Measurements from ENCODE around the gene SARS1. TPM values are rescaled to one million over a fixed set of nuclear protein-coding genes. Genes with fewer than 3 reads are reported as not detected.

SARS1 gene
- total RNA-seq, 4 donors from 2014 or later: 118 to 150 (median 137) TPM

- H3K36me3 ChIP-seq: peaks cover 0 to 54% (median 11%) of the 10 kb centered on the region in 3 donors
- WGBS, 2 donors: 90% methylated on average over 5 of the region's 5 CpGs
- H3K27me3 ChIP-seq: no peaks in the 10 kb centered on the region
- DNase-seq (ENCODE audit: low spot score in 2 of 2): no peak
- peaks cover 0 to 14% (median 0%) of the 10 kb centered on the region in 4 donors for H3K4me1 ChIP-seq
- H3K4me3 ChIP-seq: no peak overlapping the region
- no peaks in the 10 kb centered on the region for H3K9me3 ChIP-seq
- H3K27ac ChIP-seq: no peak overlapping the region
- TF ChIP-seq EP300 (IDR thresholded peaks at IDR 0.05): no peak
- no peak for TF ChIP-seq POLR2A (IDR thresholded peaks at IDR 0.05)
- no peak for TF ChIP-seq CTCF (IDR thresholded peaks at IDR 0.05)
Measured at GRCh38 chr1:109225711-109226445, 12.2 kb downstream of the SARS1 start.

GRCh38 chr1:109228167-109228566, 14.4 kb downstream of the SARS1 start:
- 58 to 61% methylated on average over 3 of the region's 3 CpGs for WGBS, 2 donors
- no peak overlapping the region for H3K4me3 ChIP-seq
- no peak for DNase-seq (ENCODE audit: low spot score in 2 of 2)
- peaks cover 0 to 69% (median 22%) of the 10 kb centered on the region in 3 donors for H3K36me3 ChIP-seq
- no peaks in the 10 kb centered on the region for H3K9me3 ChIP-seq
- no peak for TF ChIP-seq EP300 (IDR thresholded peaks at IDR 0.05)
- TF ChIP-seq CTCF (IDR thresholded peaks at IDR 0.05): no peak
- no peak for TF ChIP-seq POLR2A (IDR thresholded peaks at IDR 0.05)
- H3K27ac ChIP-seq: no peak overlapping the region
- no peaks in the 10 kb centered on the region for H3K27me3 ChIP-seq
- peaks cover 0 to 14% (median 0%) of the 10 kb centered on the region in 4 donors for H3K4me1 ChIP-seq

DNA sequence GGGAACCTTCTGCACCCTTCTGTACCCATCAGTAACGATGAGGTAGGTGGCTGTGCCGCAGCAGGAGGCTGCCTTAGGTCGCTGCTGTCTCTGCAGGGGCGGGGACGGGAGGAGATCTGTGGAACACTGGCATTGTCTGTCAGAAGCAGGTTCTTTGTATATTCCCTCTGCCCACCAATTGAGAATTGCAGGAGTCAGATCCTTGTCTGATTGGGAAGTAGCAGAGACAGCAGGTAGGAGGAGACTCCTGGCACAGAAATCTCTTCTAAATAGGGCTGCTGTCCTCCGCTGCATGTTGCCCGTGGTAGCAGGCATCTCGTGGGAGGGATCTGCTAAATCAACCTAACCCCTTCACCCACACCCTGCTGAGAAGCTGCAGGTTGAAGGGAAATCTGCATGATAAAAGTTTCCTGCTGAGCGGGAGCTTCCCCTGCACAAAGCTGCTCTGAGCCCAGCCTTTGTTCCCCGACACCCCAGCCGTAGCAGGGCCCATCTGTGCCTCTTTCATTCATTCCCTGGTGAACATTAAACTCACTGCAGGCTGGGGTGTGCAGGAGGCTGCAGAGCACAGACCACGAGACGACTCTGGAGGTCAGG, 15.9 kb downstream of the SARS1 start:
- H3K36me3 ChIP-seq: peaks cover 0 to 76% (median 22%) of the 10 kb centered on the region in 3 donors
- 53 to 63% methylated on average over 10 to 13 of the region's 13 CpGs for WGBS, 2 donors

DNA sequence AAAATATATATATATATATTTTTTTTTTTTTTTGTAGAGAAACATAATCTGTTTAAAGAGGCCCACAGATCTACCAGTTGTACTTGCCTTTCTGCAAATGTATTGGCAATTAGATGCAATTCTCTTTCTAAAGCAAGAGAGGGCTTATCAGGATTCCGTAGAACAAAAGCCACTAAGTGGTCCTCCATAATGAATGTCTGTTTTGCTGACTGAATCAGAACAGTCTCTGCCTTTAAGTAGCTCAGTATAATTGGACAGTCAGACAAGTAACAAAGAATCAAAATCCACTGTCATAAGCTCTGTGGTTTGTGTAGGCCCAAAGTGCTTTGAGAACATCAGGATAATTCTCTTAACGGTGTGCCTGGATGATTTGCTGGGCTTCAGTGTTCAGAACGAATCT, 17.3 kb downstream of the SARS1 start:
- 46 to 58% methylated on average over 3 of the region's 3 CpGs for WGBS, 2 donors
- Histone ChIP-seq H3K4me1 (peaks cover 0 to 3% (median 0%) of the 10 kb centered on the region in 4 donors), H3K9me3 (no peaks in the 10 kb centered on the region), H3K27me3 (no peaks in the 10 kb centered on the region), H3K27ac (no peak overlapping the region), H3K36me3 (peaks cover 3 to 91% (median 30%) of the 10 kb centered on the region in 3 donors), H3K4me3 (no peak overlapping the region)
- TF ChIP-seq CTCF (IDR thresholded peaks at IDR 0.05): no peak
- TF ChIP-seq POLR2A (IDR thresholded peaks at IDR 0.05): no peak
- TF ChIP-seq EP300 (IDR thresholded peaks at IDR 0.05): no peak
- DNase-seq (ENCODE audit: low spot score in 2 of 2): no peak

More for the DNA sequence above, 15.9 kb downstream of the SARS1 start:
- Histone ChIP-seq H3K27ac (no peak overlapping the region), H3K27me3 (no peaks in the 10 kb centered on the region), H3K4me1 (peaks cover 0 to 11% (median 0%) of the 10 kb centered on the region in 4 donors), H3K4me3 (no peak overlapping the region), H3K9me3 (no peaks in the 10 kb centered on the region)
- no peak for TF ChIP-seq CTCF (IDR thresholded peaks at IDR 0.05)
- TF ChIP-seq POLR2A (IDR thresholded peaks at IDR 0.05): no peak
- no peak for TF ChIP-seq EP300 (IDR thresholded peaks at IDR 0.05)
- DNase-seq (ENCODE audit: low spot score in 2 of 2): no peak

- no peaks in the 10 kb centered on the region for H3K9me3 ChIP-seq
- no peaks in the 10 kb centered on the region for H3K27me3 ChIP-seq
- H3K27ac ChIP-seq: no peak overlapping the region
- H3K4me1 ChIP-seq: peaks cover 0 to 2% (median 0%) of the 10 kb centered on the region in 4 donors
- H3K36me3 ChIP-seq: peaks cover 5 to 95% (median 27%) of the 10 kb centered on the region in 3 donors
- DNase-seq (ENCODE audit: low spot score in 2 of 2): no peak
- WGBS, 2 donors: 94 to 96% methylated on average over 7 of the region's 7 CpGs
- no peak for TF ChIP-seq POLR2A (IDR thresholded peaks at IDR 0.05)
- TF ChIP-seq CTCF (IDR thresholded peaks at IDR 0.05): no peak
- no peak for TF ChIP-seq EP300 (IDR thresholded peaks at IDR 0.05)
- no peak overlapping the region for H3K4me3 ChIP-seq
Measured at GRCh38 chr1:109235137-109235536, 21.4 kb downstream of the SARS1 start.

Measured in tibial nerve (tissue), 4 donors.